Right lobe of liver (tissue), 4 donors: ENCODE data around the gene LUC7L2.
"Not testable (repeated sequence)": the region's sequence is repeated elsewhere in the genome, so short reads cannot be mapped to it uniquely, and the experiment has no call there.

Experiments used
- POLR2A ChIP-seq: fragments of 450-650 bp; IDR thresholded peaks from one replicate; pipeline ENCODE4 v1.6.1; 2017; ENCODE audit warnings: antibody characterized with exemption, mild to moderate bottlenecking
- TF ChIP-seq, protein P1 (sequence below), 4 donors: fragments of 200-600 bp in 3 of 4; fragments of 450-650 bp in 1 of 4; IDR thresholded peaks; one replicate each; pipeline versions ENCODE4 v1.5.1 to v1.8.0; 2016 to 2022; ENCODE audit warnings: antibody characterized with exemption in 4 of 4, mild to moderate bottlenecking in 2 of 4
- donor health status: DM: no; HTN: no; CAD: no.
- donor health status: DM: no; HTN: no; CAD: no.
- donor health status: DM: no; HTN: yes; CAD: no.

DNA sequence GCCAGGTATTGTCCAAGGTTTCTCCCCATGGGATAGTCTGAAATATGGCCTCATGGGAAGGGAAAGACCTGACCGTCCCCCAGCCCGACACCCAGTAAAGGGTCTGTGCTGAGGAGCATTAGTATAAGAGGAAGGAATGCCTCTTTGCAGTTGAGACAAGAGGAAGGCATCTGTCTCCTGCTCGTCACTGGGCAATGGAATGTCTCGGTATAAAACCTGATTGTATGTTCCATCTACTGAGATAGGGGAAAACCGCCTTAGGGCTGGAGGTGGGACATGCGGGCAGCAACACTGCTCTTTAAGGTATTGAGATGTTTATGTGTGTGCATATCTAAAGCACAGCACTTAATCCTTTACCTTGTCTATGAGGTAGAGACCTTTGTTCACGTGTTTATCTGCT lies 108.0 kb downstream of the LUC7L2 start:
- not testable (repeated sequence) for TF ChIP-seq POLR2A
- TF ChIP-seq, protein P1, sequence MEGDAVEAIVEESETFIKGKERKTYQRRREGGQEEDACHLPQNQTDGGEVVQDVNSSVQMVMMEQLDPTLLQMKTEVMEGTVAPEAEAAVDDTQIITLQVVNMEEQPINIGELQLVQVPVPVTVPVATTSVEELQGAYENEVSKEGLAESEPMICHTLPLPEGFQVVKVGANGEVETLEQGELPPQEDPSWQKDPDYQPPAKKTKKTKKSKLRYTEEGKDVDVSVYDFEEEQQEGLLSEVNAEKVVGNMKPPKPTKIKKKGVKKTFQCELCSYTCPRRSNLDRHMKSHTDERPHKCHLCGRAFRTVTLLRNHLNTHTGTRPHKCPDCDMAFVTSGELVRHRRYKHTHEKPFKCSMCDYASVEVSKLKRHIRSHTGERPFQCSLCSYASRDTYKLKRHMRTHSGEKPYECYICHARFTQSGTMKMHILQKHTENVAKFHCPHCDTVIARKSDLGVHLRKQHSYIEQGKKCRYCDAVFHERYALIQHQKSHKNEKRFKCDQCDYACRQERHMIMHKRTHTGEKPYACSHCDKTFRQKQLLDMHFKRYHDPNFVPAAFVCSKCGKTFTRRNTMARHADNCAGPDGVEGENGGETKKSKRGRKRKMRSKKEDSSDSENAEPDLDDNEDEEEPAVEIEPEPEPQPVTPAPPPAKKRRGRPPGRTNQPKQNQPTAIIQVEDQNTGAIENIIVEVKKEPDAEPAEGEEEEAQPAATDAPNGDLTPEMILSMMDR (IDR thresholded peaks at IDR 0.05), result not testable (repeated sequence)
